H7 (cell line): ENCODE results near the gene C18orf63. TPM values are rescaled to one million over a fixed set of nuclear protein-coding genes. Genes with fewer than 3 reads are reported as not detected.
A peak's percentile ranks its signal among the peaks of the same experiment; 100 is the strongest.

Experiments
- DNase-seq: peaks from one replicate; pipeline ENCODE4 v3.0.0; 2012
- H3K27me3 ChIP-seq: 2 replicates; pipeline ENCODE4 v1.6.0; 2011; ENCODE audit warnings: mild to moderate bottlenecking, low read length; ENCODE audit not compliant: control insufficient read depth, insufficient read depth
- H3K36me3 ChIP-seq: replicated peaks from 2 replicates; pipeline ENCODE4 v1.5.1; 2011; ENCODE audit warnings: low read length; ENCODE audit not compliant: control insufficient read depth, insufficient read depth
- H3K4me3 ChIP-seq: 2 replicates; pipeline ENCODE4 v1.5.1; 2011; ENCODE audit warnings: low read depth, mild to moderate bottlenecking, control low read depth, low read length, moderate library complexity; ENCODE audit not compliant: insufficient read depth
- total RNA-seq: library from RNA; depleted of rRNA; stranded (reverse); fragments of >200 nt; shearing (Covaris generic); gene quantifications from 2 replicates; pipeline ENCODE4 v1.2.3, GENCODE V29; 2014

The C18orf63 gene
- total RNA-seq, 1 experiment from 2014 or later, result not detected

DNA sequence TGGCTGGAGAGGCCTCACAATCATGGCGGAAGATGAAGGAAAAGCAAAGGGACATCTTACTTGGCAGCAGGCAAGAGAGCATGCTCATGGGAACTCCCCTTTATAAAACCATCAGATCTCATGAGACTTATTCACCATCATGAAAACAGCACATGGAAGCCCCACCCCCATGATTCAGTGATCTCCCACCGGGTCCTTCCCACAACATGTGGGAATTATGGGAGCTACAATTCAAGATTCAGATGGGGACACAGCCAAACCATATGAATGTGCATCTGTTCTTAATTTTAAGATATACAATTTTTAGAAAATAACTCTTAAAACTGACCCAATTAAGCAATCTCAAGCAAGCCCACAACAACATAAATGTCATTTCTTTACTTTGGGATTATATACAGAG, 12.6 kb downstream of the C18orf63 start:
- Histone ChIP-seq H3K27me3 (no peaks in the 10 kb centered on the region), H3K36me3 (no peaks in the 10 kb centered on the region), H3K4me3 (no peak overlapping the region)
- DNase-seq, result no peak

DNA sequence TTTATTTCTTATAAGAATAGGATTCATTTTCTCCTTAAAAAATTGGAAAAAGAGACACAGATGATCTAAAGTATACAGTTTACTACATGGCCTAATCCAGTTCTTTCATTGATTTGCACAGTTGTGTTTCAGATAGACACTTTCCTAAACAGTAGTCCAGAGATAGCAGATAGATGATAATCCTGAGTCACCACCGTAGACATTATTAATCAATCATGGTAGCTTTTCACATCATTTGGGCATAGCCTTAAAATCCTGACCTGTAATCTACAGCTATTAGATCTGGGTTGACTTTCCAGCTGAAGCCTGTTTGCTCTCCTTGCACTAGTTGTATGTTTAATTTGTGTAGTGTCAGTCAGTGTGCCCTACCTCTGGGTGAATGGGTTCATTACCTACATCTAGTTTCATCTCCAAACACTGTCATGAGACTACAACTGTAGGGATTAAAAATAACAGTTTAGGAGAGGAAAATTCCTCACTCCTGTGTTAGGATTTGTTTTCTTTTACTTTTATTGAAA, 14.1 kb downstream of the C18orf63 start:
- Histone ChIP-seq H3K27me3 (no peaks in the 10 kb centered on the region), H3K36me3 (no peaks in the 10 kb centered on the region), H3K4me3 (no peak overlapping the region)
- no peak for DNase-seq

DNA sequence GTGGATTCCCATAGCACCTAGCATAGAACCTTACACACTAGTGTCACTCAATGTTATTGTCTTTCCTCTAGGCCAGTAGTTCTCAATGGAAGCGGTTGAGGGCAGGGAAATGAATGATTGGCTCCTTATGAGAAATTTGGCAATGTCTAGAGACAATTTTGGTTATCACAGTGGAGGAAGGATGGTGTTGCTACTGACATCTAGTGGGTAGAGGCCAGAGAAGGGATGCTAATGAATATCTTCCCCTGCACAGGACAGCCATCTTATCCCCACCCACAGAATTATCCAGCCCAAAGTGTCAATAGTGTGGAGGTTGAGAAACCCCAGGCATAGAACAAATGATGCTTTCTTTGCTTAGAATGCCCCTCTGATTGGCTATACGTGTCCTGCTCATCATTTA, 15.8 kb downstream of the C18orf63 start:
- Histone ChIP-seq H3K27me3 (no peaks in the 10 kb centered on the region), H3K36me3 (no peaks in the 10 kb centered on the region), H3K4me3 (no peak overlapping the region)
- DNase-seq, result peak; percentile 4

DNA sequence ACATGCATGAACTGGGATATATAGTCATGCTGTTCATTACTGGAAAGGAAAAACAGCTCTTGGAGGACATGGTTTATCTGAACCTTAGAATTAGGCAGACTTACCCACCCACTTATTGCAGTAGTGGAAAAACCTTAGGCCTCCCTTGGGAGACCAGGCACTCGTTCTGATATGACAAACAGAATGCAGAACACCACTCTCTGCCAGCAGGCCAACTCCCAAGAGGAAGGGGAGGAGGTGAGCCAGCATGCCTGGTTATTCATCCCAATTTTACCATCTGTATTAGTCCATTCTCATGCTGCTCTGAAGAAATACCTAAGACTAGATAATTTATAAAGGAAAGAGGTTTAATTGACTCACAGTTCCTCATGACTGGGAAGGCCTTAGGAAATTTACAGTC, 17.5 kb downstream of the C18orf63 start:
- Histone ChIP-seq H3K4me3 (no peak overlapping the region), H3K36me3 (no peaks in the 10 kb centered on the region)

DNA sequence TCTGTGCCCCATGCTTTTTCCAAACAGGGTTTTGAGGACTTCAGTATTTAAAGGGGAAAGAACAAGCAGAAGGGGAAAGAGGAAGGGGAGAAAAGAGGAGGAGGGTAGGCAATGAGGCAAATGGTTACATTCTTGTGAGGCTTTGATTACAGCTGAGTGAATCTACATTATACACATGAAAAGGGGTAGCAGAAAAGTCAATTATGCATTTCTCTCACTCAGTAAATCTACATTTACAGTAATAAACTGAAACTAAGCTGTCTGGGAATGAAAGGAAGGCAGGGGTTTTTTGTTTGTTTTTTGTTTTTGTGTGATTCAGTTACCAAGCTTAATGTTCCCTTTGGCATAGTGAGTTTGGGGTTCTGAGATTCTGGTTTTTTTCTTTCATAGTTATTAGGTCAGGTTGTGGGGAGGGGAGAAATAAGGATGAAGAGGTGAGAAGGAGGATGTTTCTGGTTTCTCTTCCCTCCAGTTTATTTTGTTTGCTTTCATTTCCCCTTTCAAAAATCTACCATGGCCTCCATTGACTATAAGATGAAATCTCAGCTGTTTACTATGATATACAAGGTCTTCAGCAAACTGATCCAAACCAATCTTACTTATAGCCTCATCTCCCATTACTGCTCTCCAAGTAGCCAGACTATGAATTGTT, 18.7 kb downstream of the C18orf63 start:
- no peak overlapping the region for H3K4me3 ChIP-seq
- no peaks in the 10 kb centered on the region for H3K36me3 ChIP-seq
- no peaks in the 10 kb centered on the region for H3K27me3 ChIP-seq
- no peak for DNase-seq

More for the DNA sequence above, 17.5 kb downstream of the C18orf63 start:
- no peaks in the 10 kb centered on the region for H3K27me3 ChIP-seq
- no peak for DNase-seq

DNA sequence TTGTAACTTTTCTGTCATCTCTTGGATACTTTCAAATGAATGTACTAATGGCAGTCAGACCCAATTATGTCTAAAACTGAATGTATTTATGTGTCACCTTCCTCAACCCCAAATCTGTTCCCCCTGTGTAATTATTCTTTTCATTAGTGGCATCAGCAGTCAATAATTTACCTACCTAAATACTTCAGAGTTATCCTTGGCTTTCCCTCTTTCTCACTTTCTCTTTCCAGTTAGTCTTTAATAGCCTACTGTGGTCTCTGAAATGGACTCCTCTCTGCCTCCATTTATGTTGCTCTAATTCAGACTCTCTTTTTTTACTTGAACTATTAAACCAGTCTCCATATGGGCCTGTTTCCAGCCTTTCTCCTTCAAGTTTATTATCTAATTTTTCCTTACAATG, 21.0 kb downstream of the C18orf63 start:
- DNase-seq, result no peak
- Histone ChIP-seq H3K4me3 (no peak overlapping the region), H3K36me3 (no peaks in the 10 kb centered on the region), H3K27me3 (no peaks in the 10 kb centered on the region)

DNA sequence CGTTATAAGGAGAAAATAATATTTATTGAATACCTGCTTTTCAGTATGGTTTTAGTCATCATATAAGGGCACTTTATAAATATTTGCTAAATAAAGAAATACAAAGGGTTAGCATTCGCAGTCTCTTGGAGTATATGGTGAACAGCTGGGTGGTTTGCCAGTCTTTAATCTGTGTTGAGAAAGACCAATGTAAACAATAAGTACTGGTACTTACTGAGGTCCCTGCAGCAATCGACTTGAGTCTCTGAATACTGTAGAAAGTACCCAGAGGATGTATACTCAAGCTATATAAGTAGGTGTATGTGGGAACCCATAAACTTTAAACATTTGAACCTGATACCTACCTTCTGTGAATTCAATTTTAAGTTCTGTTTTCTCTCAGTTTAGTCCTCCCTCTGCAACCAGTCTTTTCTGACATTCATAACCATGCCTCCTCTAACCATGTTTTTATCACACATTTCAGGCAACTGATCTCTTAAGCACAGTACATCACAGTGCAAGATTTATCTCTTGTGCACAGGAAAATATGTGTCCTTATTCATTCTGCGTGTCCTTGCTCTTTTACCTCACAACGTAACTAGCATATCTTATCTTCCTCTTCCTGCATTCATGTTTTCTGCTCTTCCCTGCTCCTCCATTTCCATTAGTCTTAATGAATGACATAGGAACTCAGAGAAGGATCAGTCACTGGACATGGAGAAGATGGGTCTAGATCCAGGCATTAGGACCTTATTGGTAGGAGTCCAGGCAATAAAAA, 21.7 kb downstream of the C18orf63 start:
- no peaks in the 10 kb centered on the region for H3K36me3 ChIP-seq
- no peak for DNase-seq
- H3K27me3 ChIP-seq, result no peaks in the 10 kb centered on the region
- H3K4me3 ChIP-seq, result no peak overlapping the region

DNA sequence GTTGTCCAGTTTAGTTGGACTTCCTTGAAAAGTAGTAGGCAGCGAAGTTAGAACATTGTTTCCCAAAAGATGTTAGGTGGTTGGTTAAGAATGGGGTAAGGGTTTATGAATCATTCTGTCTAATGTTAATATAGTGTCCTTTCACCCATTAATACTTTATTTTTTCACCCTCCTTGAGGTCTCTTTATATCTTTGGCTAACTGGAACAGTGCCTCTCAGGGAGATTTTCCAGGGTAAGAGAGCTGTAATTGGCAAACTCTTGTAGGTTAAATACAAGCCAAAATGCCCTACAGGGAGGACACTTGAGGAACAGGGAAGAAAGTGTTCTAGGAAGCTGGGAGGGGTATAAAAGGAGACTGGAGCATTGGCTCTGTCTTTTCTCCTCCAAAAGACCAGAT, 22.3 kb downstream of the C18orf63 start:
- DNase-seq, result no peak
- no peaks in the 10 kb centered on the region for H3K36me3 ChIP-seq
- H3K4me3 ChIP-seq, result no peak overlapping the region
- no peaks in the 10 kb centered on the region for H3K27me3 ChIP-seq

DNA sequence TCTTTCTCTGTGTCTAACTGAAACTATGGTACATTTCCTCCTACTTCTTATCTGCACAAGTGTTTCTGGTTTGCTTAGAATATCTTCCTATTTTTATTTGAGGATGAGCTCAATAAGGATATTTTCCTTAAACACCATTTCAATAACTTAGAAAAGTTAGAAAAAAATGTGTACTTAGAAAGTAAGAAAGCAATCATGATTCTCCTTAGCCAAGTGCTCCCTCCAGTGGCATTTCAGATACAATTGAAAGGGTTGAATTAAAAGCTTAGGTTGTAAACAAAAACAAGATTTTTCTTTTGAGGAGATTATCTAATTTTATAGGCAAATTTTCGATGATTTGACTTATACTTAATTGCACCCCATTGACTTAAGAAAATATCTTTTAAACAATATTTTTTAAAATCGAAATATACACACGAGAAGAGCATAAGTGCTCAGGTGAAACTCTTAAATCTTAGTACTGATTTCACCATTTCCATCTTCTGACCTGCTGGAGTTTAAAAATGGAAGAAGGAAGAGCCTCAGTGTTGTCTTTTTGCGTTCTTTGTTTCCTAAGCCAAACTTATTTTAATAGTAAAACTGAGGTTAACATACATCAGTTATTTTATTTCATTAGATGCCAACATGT, 26.9 kb downstream of the C18orf63 start:
- no peaks in the 10 kb centered on the region for H3K27me3 ChIP-seq
- peak; percentile 13 for DNase-seq

DNA sequence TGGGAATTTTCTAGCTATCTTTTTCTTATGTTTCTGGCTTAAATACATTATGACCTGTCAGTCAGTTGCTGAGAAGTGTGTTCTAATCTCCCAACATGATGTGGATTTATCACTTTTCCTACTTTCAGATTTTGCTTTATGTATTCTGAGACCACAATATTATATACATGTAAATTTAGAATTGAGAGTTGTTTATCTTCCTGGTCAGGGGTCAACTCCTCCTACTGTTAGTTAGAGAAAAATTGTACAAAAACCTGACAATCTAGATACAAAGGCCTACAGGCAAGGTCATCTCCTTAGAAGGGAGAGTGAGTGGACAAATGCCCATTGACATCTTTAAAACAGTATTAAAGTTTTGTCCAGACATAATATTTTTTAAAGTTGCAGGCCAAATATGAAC, 30.6 kb downstream of the C18orf63 start:
- DNase-seq, result no peak
- Histone ChIP-seq H3K36me3 (no peaks in the 10 kb centered on the region), H3K27me3 (no peaks in the 10 kb centered on the region), H3K4me3 (no peak overlapping the region)

More for the DNA sequence above, 26.9 kb downstream of the C18orf63 start:
- no peaks in the 10 kb centered on the region for H3K36me3 ChIP-seq
- H3K4me3 ChIP-seq, result no peak overlapping the region

DNA sequence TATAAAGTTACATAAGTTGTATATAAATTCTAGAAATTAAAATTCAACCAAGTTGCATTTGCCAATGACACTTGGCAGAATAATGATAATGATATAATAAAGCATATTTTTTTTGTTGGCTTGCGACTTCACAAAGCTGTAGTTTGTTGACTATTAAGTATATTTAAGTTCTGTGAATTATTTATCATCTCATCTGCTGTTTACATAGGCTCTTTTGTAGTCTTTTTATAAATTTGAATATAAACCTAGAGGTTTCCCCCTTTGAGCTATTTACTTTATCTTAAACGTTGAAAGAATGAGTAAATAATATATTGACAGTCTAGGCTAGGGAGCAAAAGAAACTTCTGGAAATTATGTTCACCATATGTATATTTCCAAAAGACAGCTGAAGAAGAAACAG, 32.9 kb downstream of the C18orf63 start:
- Histone ChIP-seq H3K4me3 (no peak overlapping the region), H3K36me3 (no peaks in the 10 kb centered on the region), H3K27me3 (no peaks in the 10 kb centered on the region)
- no peak for DNase-seq

DNA sequence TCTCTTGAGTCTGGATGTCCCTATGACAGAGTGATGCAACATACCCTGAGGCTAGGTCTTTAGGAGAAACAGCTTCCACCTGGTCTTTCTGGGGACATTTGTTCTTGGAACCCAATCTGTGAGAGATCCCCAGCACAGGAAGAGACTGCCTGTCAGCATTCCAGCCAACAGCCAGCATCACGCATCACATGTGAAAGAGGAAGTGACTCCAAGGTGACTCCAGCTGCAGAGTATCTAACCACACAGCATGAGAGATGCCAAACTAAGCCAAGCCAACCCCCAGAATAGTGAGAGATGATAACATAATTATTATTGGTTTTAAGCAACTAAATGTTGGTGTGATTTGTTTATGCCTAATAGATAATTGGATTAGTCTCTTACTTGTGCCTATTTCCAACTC, 35.7 kb downstream of the C18orf63 start:
- no peaks in the 10 kb centered on the region for H3K27me3 ChIP-seq
- no peak for DNase-seq
- H3K36me3 ChIP-seq, result no peaks in the 10 kb centered on the region
- no peak overlapping the region for H3K4me3 ChIP-seq

DNA sequence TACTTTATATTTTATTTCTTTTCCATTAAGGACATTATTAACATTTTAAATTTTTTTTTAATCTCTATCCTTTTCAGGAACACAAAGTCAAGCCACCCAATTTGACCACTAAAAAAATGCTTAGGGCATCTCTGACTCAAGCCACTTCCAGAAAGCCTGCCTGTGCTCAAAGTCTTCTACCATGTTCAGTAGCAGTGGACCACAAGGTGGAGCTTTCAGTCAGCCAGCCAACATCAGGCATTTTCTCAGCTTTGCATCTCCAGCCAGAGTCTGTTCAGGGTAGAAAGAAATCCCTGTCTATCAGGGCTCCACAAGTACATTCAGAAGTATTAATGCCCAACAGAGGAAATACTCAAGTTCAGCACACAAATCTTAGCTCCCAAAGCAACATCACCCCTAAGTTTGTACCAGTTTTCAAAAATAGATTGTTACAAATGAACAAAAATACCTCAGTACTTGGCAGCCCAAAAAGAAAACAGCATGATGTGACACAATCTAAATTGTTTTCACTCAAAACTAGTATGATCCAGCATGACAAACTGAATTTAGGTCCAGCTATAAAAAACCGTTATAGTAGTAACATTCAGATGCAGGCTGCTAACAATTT, 37.6 kb downstream of the C18orf63 start:
- Histone ChIP-seq H3K27me3 (no peaks in the 10 kb centered on the region), H3K4me3 (no peak overlapping the region), H3K36me3 (no peaks in the 10 kb centered on the region)
- no peak for DNase-seq

DNA sequence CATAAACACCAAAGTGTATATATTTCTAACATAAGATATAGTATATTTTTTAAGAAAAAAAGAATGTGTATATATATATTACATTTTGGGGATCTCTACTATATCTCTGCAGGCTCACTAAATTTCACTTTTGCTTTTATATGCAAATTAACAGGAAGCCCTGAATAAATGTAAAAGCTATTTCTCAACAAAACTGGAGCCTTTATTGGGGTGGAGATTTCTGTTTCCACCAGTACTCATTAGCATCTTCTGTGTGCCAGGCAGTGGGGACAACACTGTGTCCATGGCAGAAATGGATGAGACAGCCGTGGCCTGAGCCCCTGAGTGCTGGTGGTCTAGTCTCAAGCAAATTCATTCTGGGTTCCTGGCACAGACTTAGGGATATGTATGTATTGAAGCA, 41.3 kb downstream of the C18orf63 start:
- no peaks in the 10 kb centered on the region for H3K36me3 ChIP-seq
- H3K27me3 ChIP-seq, result no peaks in the 10 kb centered on the region
- H3K4me3 ChIP-seq, result no peak overlapping the region

More for the DNA sequence above, 41.3 kb downstream of the C18orf63 start:
- no peak for DNase-seq
